ENCODE measurements around the gene PKP2.
"Not testable (repeated sequence)": the region's sequence is repeated elsewhere in the genome, so short reads cannot be mapped to it uniquely, and the experiment has no call there.

The PKP2 gene

GRCh38 chr12:32864731-32865130 lies 31.8 kb downstream of the PKP2 start:
- DNase-seq (ENCODE audit: low read depth in 2 of 3, low spot score in 2 of 3): no peak

DNA sequence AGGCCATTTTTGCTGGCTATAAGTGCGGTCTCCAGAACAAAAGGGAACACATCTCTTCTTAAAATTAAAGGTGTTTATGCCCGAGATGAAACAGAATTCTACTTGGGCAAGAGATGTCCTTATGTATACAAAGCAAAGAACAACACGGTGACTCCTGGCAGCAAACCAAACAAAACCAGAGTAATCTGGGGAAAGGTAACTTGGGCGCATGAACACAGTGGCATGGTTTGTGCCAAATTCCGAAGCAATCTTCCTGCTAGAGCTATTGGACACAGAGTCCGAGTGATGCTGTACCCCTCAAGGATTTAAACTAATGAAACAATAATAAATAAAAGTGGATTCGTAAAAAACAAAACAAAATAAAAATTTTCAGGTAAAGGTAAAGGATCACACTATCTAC lies 33.4 kb downstream of the PKP2 start:
- DNase-seq (ENCODE audit: low read depth in 2 of 3, low spot score in 2 of 3): no peak

GRCh38 chr12:32861658-32862057 lies 34.9 kb downstream of the PKP2 start:
- not testable (repeated sequence) for DNase-seq (ENCODE audit: low read depth in 2 of 3, low spot score in 2 of 3)

GRCh38 chr12:32860192-32860591 lies 36.4 kb downstream of the PKP2 start:
- no peak for DNase-seq (ENCODE audit: low read depth in 2 of 3, low spot score in 2 of 3)

DNA sequence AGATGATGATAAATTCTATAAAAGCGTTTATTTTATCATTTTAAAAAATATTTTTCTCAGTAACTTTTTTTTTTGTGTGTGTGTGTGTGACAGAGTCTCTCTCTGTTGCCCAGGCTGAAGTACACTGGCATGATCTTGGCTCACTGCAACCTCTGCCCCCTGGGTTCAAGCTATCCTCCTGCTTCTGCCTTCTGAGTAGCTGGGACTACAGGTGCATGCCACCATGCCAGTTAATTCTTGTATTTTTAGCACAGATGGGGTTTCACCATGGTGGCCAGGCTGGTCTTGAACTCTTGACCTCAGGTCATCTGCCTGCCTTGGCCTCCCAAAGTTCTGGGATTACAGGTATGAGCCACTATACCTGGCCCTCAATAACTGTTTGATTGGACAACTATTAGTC lies 37.2 kb downstream of the PKP2 start:
- no peak for DNase-seq (ENCODE audit: low read depth in 2 of 3, low spot score in 2 of 3)

GRCh38 chr12:32854716-32855115 lies 41.9 kb downstream of the PKP2 start:
- no peak for DNase-seq (ENCODE audit: low read depth in 2 of 3, low spot score in 2 of 3)

GRCh38 chr12:32854097-32854496 lies 42.5 kb downstream of the PKP2 start:
- no peak for DNase-seq (ENCODE audit: low read depth in 2 of 3, low spot score in 2 of 3)

DNA sequence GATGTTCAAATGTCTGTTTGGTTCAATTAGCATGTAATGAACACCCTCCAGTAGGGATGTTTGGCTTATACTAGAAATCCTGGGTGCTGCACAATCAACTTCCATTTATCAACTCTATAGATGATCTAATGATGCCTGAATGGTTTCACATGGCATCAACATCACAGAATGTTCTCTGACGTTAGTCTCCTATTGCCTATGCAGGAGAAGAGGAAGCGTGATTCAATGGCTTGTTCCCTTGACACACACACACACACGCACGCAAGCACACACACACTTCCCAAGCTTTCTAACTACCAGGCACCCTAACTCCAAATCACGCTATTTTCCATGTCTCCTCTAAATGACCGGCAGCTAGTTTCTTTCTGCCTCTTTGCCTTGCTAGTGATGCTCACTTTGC lies 49.3 kb downstream of the PKP2 start:
- no peak for DNase-seq (ENCODE audit: low read depth in 2 of 3, low spot score in 2 of 3)

DNA sequence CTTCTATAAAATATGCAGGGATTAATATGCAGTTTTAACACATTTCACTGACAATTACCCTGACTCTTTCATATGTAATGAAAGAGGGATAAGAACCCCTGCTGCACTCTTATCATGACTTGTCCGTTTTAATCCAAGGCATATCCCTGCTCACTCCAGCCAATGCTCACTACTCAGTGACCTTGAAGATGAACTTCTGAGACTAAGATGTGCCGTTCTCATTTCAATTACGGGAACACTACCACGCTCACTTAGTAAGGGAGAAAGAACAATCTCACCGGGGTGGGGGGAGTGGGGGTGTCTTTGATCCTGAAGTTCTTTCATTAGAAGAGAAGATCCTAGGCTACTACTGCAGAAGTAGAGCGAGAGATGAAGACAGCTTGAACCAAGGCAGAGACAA lies 50.5 kb downstream of the PKP2 start:
- DNase-seq (ENCODE audit: low read depth in 2 of 3, low spot score in 2 of 3): no peak

DNA sequence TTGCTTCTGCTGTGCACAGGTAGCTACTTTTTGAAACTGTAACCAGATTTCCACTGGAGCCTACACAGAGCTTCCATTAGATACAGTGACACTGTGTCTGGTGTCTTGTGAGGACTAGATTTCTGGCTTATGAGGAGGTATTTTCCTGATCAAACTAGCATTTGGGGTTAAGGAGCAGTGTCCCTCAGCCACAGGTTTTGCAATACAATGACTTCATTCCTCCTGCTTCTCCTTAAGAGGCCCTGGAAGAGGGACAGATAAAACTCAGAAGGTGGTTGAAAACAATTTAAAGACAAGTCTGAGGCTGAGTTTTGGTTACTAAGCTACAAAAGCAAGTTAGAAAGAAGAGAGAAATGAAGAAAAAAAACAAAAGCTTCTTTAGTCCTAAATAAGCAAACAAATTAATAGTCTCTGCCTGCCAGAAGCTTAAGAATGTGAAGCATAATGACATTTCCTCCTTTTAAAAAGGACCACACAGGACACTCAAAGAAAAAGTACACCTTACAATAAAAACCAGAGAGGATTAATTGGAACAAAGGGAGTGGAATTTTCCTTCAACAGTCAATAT lies 53.0 kb downstream of the PKP2 start:
- DNase-seq (ENCODE audit: low read depth in 2 of 3, low spot score in 2 of 3): no peak

DNA sequence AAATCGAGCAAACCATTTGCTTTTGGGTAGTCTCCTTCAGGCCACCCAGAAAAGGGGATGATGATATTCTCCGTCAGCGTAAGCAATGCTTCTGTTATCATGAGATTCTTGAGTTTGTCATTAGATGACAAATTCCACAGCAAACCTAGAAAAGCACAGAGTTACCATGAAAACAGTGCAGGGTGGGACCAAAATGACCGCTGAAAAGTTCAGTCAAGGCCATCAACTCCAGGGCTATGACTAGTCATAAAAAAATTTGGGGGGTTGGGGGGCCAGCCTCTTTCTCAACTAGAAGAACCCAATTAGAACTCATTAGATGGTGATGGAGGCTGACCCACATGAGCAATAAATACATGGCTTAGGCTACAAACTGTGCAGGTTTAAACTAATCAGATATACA lies 55.5 kb downstream of the PKP2 start:
- DNase-seq (ENCODE audit: low read depth in 2 of 3, low spot score in 2 of 3): no peak

GRCh38 chr12:32839828-32840227 lies 56.7 kb downstream of the PKP2 start:
- no peak for DNase-seq (ENCODE audit: low read depth in 2 of 3, low spot score in 2 of 3)

- DNase-seq (ENCODE audit: low read depth in 2 of 3, low spot score in 2 of 3): no peak
These were observed 58.6 kb downstream of the PKP2 start for GRCh38 chr12:32837974-32838373.

- DNase-seq (ENCODE audit: low read depth in 2 of 3, low spot score in 2 of 3): no peak
These were observed 59.9 kb downstream of the PKP2 start for GRCh38 chr12:32836710-32837109.

DNA sequence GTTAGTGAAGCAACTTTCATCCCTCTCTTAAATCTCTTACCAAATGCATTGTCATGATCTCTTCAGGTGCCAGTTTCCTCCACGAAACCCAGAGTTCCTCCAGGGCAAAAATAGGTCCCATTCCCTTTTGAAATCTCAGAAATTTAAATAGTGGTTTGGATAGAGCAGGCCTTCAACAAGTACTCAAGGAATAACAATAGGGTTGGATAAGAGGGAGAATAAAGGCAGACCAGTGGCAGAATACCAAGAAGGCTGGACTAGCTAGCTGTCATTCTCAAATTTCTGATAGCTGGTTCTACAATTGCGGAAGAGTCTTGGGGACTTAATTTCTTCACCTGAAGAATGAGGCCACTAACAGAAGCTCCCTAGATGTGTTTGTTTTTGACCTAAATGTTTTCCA lies 62.5 kb downstream of the PKP2 start:
- no peak for DNase-seq (ENCODE audit: low read depth in 2 of 3, low spot score in 2 of 3)

DNA sequence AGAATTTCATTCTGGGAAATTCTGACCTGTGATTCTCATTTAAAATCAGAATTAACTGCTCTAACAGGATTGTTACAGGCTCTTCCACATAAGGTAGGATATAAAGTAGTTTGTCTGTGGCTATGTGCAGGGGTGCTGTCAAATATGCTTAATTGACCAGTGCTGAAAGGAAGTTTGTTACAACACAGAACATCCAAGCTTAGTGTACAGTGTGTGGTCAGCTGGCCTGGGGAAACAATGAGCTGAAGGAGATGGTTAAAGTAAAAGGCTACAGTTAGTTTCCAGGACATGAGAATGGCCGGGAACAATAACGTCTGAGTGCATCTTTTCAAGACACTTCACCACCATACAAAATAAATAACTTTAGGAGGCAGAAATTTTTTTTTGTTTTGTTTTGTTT lies 68.0 kb downstream of the PKP2 start:
- DNase-seq (ENCODE audit: low read depth in 2 of 3, low spot score in 2 of 3): no peak

DNA sequence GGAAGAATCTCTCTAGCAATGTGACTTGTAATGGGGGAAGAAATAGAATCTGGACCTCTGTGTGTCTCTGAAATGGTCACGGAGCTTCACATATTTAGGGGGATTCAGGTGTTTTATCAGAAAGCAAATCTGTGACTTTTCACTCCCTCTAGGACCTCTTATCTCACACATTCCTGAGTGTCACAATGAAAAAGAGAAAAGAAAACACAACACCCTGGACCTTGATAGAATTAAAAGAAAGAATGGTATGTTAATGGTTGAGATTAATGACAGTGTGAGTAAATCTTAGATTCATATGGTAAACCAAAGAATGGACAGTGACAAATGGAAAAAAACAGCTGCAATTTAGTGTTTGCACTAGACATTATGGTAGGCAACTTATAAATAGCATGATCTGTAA lies 68.5 kb downstream of the PKP2 start:
- DNase-seq (ENCODE audit: low read depth in 2 of 3, low spot score in 2 of 3): no peak

GRCh38 chr12:32826807-32827412 lies 69.7 kb downstream of the PKP2 start:
- no peak for DNase-seq (ENCODE audit: low read depth in 2 of 3, low spot score in 2 of 3)

GRCh38 chr12:32824596-32824995 lies 72.0 kb downstream of the PKP2 start:
- DNase-seq (ENCODE audit: low read depth in 2 of 3, low spot score in 2 of 3): no peak

DNA sequence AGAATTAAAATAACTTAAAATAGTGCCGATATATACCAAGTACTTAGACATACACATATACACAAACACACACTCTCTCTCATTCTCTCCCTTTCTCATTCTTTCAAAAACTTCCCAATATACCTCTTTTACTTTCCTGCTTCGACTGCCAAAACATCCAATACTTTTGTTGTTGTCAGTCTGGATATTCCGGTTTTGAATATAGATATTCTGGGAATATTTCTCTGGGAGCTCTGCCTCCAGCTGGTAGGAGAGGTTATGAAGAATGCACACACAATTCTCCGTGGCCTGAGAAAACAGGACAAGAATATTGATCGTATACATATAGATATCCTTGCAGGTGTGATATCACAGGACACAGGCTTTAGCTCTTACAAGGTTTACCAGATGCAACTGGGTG lies 74.2 kb downstream of the PKP2 start:
- no peak for DNase-seq (ENCODE audit: low read depth in 2 of 3, low spot score in 2 of 3)

GRCh38 chr12:32821710-32822109 lies 74.9 kb downstream of the PKP2 start:
- no peak for DNase-seq (ENCODE audit: low read depth in 2 of 3, low spot score in 2 of 3)

DNA sequence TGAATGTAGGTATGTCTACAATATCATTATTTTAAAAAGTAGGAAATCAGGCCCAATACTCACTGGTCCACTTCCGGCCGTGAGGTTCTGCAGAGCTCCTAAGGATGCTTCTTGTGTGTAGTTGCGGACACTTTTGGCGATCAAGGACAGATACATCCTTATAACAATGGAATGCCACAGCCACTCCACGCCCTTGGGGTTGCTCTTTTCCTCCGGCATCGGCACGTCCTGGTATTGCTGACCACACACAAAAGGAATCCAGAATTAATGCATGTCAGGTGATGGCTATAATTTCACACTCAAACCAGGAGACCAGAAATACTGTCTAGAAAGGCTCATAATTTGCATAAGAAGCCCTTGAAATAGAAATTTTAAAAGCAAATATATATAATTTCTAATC lies 75.3 kb downstream of the PKP2 start:
- DNase-seq (ENCODE audit: low read depth in 2 of 3, low spot score in 2 of 3): no peak

- no peak for DNase-seq (ENCODE audit: low read depth in 2 of 3, low spot score in 2 of 3)
These were observed 76.1 kb downstream of the PKP2 start for GRCh38 chr12:32820376-32820931.

All from activated CD8-positive, alpha-beta memory T cell treated with anti-CD3 and anti-CD28 coated beads for 48 hours (primary cell).